ENCODE results near the gene TBC1D9B.

GRCh38 chr5:179827680-179828079, 80.0 kb downstream of the TBC1D9B start:
- TF ChIP-seq EZH2 (IDR thresholded peaks at IDR 0.05; ENCODE audit: insufficient read depth, poor library complexity, severe bottlenecking) = no peak
- TF ChIP-seq EZH2phosphoT487 (IDR thresholded peaks at IDR 0.05; ENCODE audit: insufficient read depth, low read depth) = no peak
